ENCODE data around the gene MBNL1.

Gene MBNL1, protein sequence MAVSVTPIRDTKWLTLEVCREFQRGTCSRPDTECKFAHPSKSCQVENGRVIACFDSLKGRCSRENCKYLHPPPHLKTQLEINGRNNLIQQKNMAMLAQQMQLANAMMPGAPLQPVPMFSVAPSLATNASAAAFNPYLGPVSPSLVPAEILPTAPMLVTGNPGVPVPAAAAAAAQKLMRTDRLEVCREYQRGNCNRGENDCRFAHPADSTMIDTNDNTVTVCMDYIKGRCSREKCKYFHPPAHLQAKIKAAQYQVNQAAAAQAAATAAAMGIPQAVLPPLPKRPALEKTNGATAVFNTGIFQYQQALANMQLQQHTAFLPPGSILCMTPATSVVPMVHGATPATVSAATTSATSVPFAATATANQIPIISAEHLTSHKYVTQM

DNA sequence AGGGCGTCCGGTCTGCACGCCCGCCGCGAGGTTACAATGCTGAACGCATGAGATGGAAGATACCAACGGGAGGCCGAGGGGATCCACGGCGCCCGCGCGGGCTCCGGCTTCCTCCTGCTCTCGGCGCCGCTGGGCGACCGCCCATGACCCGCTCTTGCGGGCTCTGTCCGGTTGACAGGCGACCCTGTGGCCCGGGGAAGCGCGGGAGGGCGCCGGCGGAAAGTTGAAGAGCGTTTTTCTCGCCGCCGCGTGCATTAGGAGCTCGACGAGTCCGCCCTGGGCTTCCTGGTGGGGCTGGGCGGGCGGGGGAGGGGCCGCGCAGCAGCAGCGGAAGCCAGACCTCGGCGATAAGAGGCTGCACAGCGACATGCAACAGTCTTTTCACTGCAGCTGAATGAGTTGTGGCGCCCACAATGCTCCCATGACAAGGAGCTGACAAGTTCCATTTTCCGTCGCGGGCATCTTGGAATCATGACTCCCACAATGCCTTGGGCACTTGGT lies at the start of gene MBNL1:
MBNL1 (plus strand) TSS at position 375 of the 501 bp plus-strand sequence. CDS start 31,265 bp downstream, outside the sequence.
- ATAC-seq (replicated peaks), result peak; percentile 73 to 74
- Mint-ChIP-seq H3K36me3 (peaks cover 41 to 51% of the 10 kb centered on the region in 2 donors), H3K4me1 (peaks cover 32 to 52% of the 10 kb centered on the region in 2 donors)

DNA sequence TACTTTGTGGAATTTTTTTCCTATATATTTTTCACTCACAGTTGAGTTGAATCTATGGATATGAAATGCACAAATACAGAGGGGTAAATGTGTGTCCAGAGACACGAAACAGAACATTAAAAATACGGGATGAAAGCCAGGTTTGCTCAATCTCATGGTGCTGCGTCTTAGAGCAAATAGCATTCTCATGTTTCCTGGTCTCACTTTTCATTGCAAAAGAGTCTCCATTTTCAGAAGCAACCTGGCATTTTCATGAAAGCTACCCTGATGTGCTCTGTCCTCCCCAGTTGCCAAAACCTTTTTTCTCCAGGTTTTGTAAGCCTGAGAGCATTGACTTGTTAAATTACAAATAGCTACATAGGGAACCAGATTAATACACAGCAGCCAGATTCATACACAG lies 49.5 kb upstream of the MBNL1 start:
- ATAC-seq (replicated peaks) (peak in 1 of 2 donors; percentile 28), DNase-seq (no peak)
- Mint-ChIP-seq H3K9me3 (peaks cover 0 to 1% of the 10 kb centered on the region in 2 donors), H3K27me3 (no peaks in the 10 kb centered on the region), H3K4me3 (peak overlapping the region; percentile 65 to 74), H3K27ac (peak overlapping the region; percentile 88), H3K4me1 (peaks cover 28 to 65% of the 10 kb centered on the region in 2 donors), H3K36me3 (no peaks in the 10 kb centered on the region)

More for the DNA sequence above, at the start of gene MBNL1:
- no peaks in the 10 kb centered on the region for H3K27me3 Mint-ChIP-seq
- peak; percentile 78 for DNase-seq
- peak within 1 kb of the TSS; percentile 86 to 92 for H3K4me3 Mint-ChIP-seq
- H3K27ac Mint-ChIP-seq, result peak within 1 kb of the TSS; percentile 97
- H3K9me3 Mint-ChIP-seq, result no peaks in the 10 kb centered on the region

- ATAC-seq (replicated peaks) (no peak), DNase-seq (no peak)
- Mint-ChIP-seq H3K9me3 (peaks cover 0 to 1% of the 10 kb centered on the region in 2 donors), H3K4me3 (peak overlapping the region in 1 of 2 donors; percentile 20), H3K36me3 (no peaks in the 10 kb centered on the region), H3K27me3 (no peaks in the 10 kb centered on the region), H3K27ac (no peak overlapping the region), H3K4me1 (peaks cover 28 to 63% of the 10 kb centered on the region in 2 donors)
Observed at GRCh38 chr3:152219769-152220255, 48.9 kb upstream of the MBNL1 start.

DNA sequence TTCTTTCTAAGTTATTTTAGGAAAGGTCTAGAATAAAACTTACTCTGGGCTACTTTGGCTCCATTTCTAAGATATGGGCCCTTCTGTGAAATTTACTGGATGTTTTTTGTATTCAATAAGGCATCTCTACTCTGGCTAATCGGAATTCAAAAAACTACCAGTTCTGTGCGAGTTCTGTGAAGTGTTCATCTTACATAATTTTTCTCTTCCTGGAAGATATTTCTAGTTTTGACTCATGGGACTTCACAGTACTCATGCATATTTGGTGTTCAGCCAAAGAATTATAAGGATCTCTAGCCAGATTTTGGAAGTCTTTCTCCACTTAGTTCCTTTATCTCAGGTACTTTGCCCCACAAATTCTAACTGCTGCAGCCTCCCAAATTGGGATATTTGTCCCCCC lies 46.4 kb upstream of the MBNL1 start:
- ATAC-seq (replicated peaks) (peak in 1 of 2 donors; percentile 42), DNase-seq (no peak)
- peaks cover 28 to 66% of the 10 kb centered on the region in 2 donors for H3K4me1 Mint-ChIP-seq

GRCh38 chr3:152225201-152225600 lies 43.5 kb upstream of the MBNL1 start:
- Mint-ChIP-seq H3K9me3 (no peaks in the 10 kb centered on the region), H3K36me3 (no peaks in the 10 kb centered on the region), H3K4me1 (peaks cover 20 to 48% of the 10 kb centered on the region in 2 donors), H3K27me3 (no peaks in the 10 kb centered on the region), H3K4me3 (no peak overlapping the region), H3K27ac (no peak overlapping the region)
- ATAC-seq (replicated peaks) (no peak), DNase-seq (no peak)

More for the DNA sequence above, 46.4 kb upstream of the MBNL1 start:
- no peaks in the 10 kb centered on the region for H3K27me3 Mint-ChIP-seq
- peaks cover 0 to 1% of the 10 kb centered on the region in 2 donors for H3K9me3 Mint-ChIP-seq
- no peaks in the 10 kb centered on the region for H3K36me3 Mint-ChIP-seq
- no peak overlapping the region for H3K27ac Mint-ChIP-seq
- peak overlapping the region in 1 of 2 donors; percentile 37 for H3K4me3 Mint-ChIP-seq

DNA sequence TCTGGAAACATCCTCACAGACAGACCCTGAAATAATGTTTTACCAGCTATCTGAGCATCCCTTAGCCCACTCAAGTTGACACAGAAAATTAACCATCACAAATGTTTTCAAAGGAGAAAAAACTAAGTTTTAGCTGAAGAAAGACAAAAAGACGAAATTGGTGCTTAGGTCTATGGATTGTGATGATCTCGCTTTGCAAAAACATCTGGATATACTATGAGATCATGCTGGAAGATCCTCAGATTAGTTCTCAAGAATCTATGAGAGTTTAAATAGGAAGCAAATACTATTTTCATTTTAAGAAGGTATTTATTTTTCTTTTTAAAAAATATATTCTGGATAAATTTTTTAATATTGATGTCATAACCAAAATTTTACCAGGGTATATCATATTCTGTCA lies 42.6 kb upstream of the MBNL1 start:
- Mint-ChIP-seq H3K27me3 (no peaks in the 10 kb centered on the region), H3K27ac (no peak overlapping the region), H3K4me1 (peaks cover 25 to 51% of the 10 kb centered on the region in 2 donors), H3K36me3 (no peaks in the 10 kb centered on the region), H3K4me3 (no peak overlapping the region), H3K9me3 (no peaks in the 10 kb centered on the region)
- ATAC-seq (replicated peaks) (no peak), DNase-seq (no peak)

DNA sequence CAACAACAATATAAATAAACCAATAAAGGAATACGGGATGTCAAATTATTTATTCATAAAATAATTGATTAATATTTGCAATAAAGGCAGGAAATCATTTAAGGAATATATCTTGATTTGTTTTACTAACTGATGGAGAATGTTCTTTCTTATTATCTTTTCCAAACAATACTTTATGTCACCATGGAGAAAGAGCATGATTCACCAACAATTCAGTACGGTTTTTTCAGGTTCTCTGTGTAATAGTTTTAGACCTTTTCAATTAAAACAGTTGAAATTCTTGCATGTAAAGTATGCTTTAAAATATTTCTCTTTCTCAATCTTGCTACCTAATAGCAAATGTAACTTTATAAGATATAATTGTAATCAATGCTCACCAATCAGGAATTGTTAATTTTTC lies 41.7 kb upstream of the MBNL1 start:
- peaks cover 22 to 43% of the 10 kb centered on the region in 2 donors for H3K4me1 Mint-ChIP-seq
- no peaks in the 10 kb centered on the region for H3K27me3 Mint-ChIP-seq
- no peak overlapping the region for H3K4me3 Mint-ChIP-seq
- ATAC-seq (replicated peaks), result no peak
- DNase-seq, result no peak
- no peaks in the 10 kb centered on the region for H3K36me3 Mint-ChIP-seq
- no peaks in the 10 kb centered on the region for H3K9me3 Mint-ChIP-seq
- no peak overlapping the region for H3K27ac Mint-ChIP-seq

GRCh38 chr3:152229692-152230091 lies 39.0 kb upstream of the MBNL1 start:
- no peak overlapping the region for H3K4me3 Mint-ChIP-seq
- no peaks in the 10 kb centered on the region for H3K36me3 Mint-ChIP-seq
- DNase-seq (no peak), ATAC-seq (replicated peaks) (no peak)
- H3K27ac Mint-ChIP-seq, result no peak overlapping the region
- H3K9me3 Mint-ChIP-seq, result no peaks in the 10 kb centered on the region
- no peaks in the 10 kb centered on the region for H3K27me3 Mint-ChIP-seq
- H3K4me1 Mint-ChIP-seq, result peaks cover 13 to 31% of the 10 kb centered on the region in 2 donors

GRCh38 chr3:152230370-152230769 lies 38.4 kb upstream of the MBNL1 start:
- no peaks in the 10 kb centered on the region for H3K9me3 Mint-ChIP-seq
- H3K36me3 Mint-ChIP-seq, result no peaks in the 10 kb centered on the region
- peaks cover 12 to 31% of the 10 kb centered on the region in 2 donors for H3K4me1 Mint-ChIP-seq
- H3K4me3 Mint-ChIP-seq, result no peak overlapping the region
- no peak for DNase-seq
- H3K27ac Mint-ChIP-seq, result no peak overlapping the region
- H3K27me3 Mint-ChIP-seq, result no peaks in the 10 kb centered on the region
- no peak for ATAC-seq (replicated peaks)

- H3K9me3 Mint-ChIP-seq, result no peaks in the 10 kb centered on the region
- H3K4me1 Mint-ChIP-seq, result peaks cover 17 to 35% of the 10 kb centered on the region in 2 donors
- no peak for ATAC-seq (replicated peaks)
- H3K27ac Mint-ChIP-seq, result no peak overlapping the region
- no peak for DNase-seq
- H3K36me3 Mint-ChIP-seq, result peaks cover 0 to 3% of the 10 kb centered on the region in 2 donors
- H3K4me3 Mint-ChIP-seq, result no peak overlapping the region
- H3K27me3 Mint-ChIP-seq, result no peaks in the 10 kb centered on the region
Observed at GRCh38 chr3:152232001-152232400, 36.7 kb upstream of the MBNL1 start.

DNA sequence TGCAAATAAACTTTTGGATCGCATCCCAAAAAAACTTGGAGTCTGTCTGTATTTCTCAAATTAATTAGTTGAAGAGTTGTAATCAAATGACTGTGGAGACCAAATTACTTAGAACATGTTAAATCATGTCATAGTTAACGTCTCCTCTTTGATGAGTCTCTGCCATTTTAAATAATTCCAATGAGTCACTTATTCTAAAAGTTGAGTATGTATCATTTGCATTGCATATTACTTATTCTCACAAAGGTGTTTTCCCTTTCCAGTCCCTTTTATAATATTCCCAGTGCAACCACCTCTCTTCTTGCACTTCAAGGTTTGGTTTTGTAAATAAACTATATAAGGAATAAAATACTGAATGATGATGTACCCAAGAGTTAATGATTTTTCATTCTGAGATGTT lies 36.0 kb upstream of the MBNL1 start:
- ATAC-seq (replicated peaks) (no peak), DNase-seq (no peak)
- no peak overlapping the region for H3K4me3 Mint-ChIP-seq
- H3K27ac Mint-ChIP-seq, result no peak overlapping the region
- H3K36me3 Mint-ChIP-seq, result peaks cover 3 to 7% of the 10 kb centered on the region in 2 donors
- H3K27me3 Mint-ChIP-seq, result no peaks in the 10 kb centered on the region
- H3K9me3 Mint-ChIP-seq, result peaks cover 2 to 3% of the 10 kb centered on the region in 2 donors
- peaks cover 19 to 41% of the 10 kb centered on the region in 2 donors for H3K4me1 Mint-ChIP-seq

DNA sequence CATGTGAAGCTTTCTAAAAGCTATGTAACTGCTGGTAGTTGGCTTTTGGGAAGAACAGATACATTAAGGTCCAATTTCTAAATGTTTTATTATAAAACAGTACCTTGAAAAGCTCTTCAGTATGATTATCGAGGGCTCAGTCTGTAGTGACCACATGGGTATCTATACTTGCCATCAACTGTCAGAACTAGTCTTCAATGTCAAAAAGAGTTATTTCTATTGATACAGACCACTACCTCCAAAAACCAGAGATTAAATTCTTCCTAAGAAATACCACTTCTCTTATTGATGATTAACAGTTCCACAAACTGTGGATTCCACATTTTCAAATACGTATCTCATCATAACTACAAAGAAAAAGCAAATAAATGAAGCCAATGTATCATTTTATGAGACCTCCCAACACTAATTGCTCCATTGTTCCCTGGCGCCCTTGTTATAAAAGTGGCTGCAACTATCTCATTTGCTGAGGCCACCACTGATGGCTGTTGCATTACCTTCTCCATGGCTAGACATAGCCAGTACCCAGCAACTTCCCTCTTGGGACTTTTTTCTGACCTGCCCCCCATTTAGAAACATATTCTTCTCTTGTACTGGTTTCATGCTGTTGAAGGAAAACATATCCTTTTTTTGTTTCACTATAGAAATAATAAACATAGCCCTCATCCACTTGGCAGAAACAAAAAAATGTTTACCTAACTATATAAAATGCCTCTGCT lies 33.9 kb upstream of the MBNL1 start:
- ATAC-seq (replicated peaks) (no peak), DNase-seq (no peak)
- H3K4me1 Mint-ChIP-seq, result peaks cover 20 to 45% of the 10 kb centered on the region in 2 donors
- peaks cover 3 to 8% of the 10 kb centered on the region in 2 donors for H3K9me3 Mint-ChIP-seq
- no peaks in the 10 kb centered on the region for H3K27me3 Mint-ChIP-seq
- H3K4me3 Mint-ChIP-seq, result no peak overlapping the region
- no peak overlapping the region for H3K27ac Mint-ChIP-seq
- peaks cover 6 to 8% of the 10 kb centered on the region in 2 donors for H3K36me3 Mint-ChIP-seq

DNA sequence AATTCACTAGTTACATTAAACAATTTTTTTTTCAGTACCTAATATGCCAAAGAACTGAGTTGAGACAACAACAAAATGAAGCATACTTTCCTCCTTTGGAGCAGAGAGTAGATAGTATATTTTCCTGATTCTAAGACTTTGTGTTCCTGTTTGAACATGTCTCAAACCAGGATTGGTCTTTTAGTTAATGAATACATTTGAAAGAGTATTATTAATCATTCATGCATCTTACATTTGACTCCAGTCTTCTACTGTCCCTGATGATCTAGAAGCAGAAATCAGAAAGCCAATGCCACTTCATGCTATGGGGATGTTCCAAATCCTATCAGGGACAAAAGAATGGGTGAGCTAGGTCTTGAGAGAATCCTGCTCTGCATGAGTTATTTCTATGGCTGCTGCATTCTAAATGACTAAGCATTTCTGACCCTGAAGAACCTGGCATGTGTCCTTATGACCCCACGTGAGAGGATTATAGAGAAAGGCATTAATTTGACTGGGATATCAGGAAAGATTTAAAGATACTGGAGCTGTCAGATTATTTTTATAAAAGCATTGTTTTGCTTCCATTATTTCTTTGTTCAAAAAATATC lies 32.9 kb upstream of the MBNL1 start:
- DNase-seq (no peak), ATAC-seq (replicated peaks) (no peak)
- Mint-ChIP-seq H3K36me3 (peaks cover 6 to 8% of the 10 kb centered on the region in 2 donors), H3K27ac (no peak overlapping the region), H3K9me3 (peaks cover 3 to 8% of the 10 kb centered on the region in 2 donors), H3K4me1 (peaks cover 16 to 45% of the 10 kb centered on the region in 2 donors), H3K4me3 (no peak overlapping the region), H3K27me3 (no peaks in the 10 kb centered on the region)

DNA sequence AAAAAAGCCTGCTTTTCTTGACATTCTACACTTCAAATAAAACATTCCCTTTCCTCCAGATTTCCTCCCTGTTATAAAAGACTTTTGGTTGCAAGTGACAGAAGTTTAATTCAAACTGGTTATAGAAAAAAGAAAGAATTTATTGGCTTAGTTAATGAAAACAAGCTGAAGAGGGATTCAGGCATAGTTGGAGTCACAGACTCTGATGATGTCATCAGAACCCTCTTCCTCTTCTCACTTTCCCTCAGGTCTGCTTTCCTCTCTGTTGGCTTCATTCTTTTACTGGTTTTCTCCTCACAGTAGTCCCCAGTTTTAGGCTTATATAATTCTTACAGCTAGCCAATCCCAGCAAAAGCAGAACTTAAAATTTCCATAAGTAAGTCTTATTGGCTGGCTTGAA lies 32.0 kb upstream of the MBNL1 start:
- peak; percentile 75 to 76 for ATAC-seq (replicated peaks)
- peak overlapping the region in 1 of 2 donors; percentile 58 for H3K4me3 Mint-ChIP-seq
- DNase-seq, result no peak
- no peak overlapping the region for H3K27ac Mint-ChIP-seq
- peaks cover 6 to 8% of the 10 kb centered on the region in 2 donors for H3K36me3 Mint-ChIP-seq
- peaks cover 20 to 49% of the 10 kb centered on the region in 2 donors for H3K4me1 Mint-ChIP-seq
- peaks cover 3 to 8% of the 10 kb centered on the region in 2 donors for H3K9me3 Mint-ChIP-seq
- H3K27me3 Mint-ChIP-seq, result no peaks in the 10 kb centered on the region
